ENCODE data around the gene CEP76. TPM values are rescaled to one million over a fixed set of nuclear protein-coding genes. Genes with fewer than 3 reads are reported as not detected.
"Not testable (repeated sequence)": the region's sequence is repeated elsewhere in the genome, so short reads cannot be mapped to it uniquely, and the experiment has no call there.

CEP76 gene
- polyA plus RNA-seq, 2 donors: 2.8 to 4.9 TPM

GRCh38 chr18:12631831-12632477, 70.6 kb downstream of the CEP76 start:
- Histone ChIP-seq H3K4me1 (ENCODE audit: control insufficient read depth in 2 of 2, insufficient read depth in 2 of 2, low read length in 1 of 2) (no peaks in the 10 kb centered on the region), H3K36me3 (ENCODE audit: control insufficient read depth in 2 of 2, insufficient read depth in 2 of 2, low read length in 1 of 2) (no peaks in the 10 kb centered on the region), H3K27me3 (ENCODE audit: control insufficient read depth in 1 of 2, insufficient read depth in 2 of 2, low read length in 2 of 2) (no peaks in the 10 kb centered on the region), H3K4me3 (ENCODE audit: low read depth in 1 of 2, low read length in 2 of 2) (no peak overlapping the region), H3K9me3 (ENCODE audit: control insufficient read depth in 2 of 2, insufficient read depth in 1 of 2, low read depth in 1 of 2, low read length in 1 of 2) (no peaks in the 10 kb centered on the region), H3K27ac (ENCODE audit: low read depth in 2 of 2, low read length in 1 of 2) (no peak overlapping the region)
- 78 to 80% methylated on average over 6 of the region's 6 CpGs for WGBS, 2 donors

- Histone ChIP-seq H3K9me3 (ENCODE audit: control insufficient read depth in 2 of 2, insufficient read depth in 1 of 2, low read depth in 1 of 2, low read length in 1 of 2) (no peaks in the 10 kb centered on the region), H3K4me3 (ENCODE audit: low read depth in 1 of 2, low read length in 2 of 2) (no peak overlapping the region), H3K27me3 (ENCODE audit: control insufficient read depth in 1 of 2, insufficient read depth in 2 of 2, low read length in 2 of 2) (no peaks in the 10 kb centered on the region), H3K27ac (ENCODE audit: low read depth in 2 of 2, low read length in 1 of 2) (no peak overlapping the region), H3K4me1 (ENCODE audit: control insufficient read depth in 2 of 2, insufficient read depth in 2 of 2, low read length in 1 of 2) (no peaks in the 10 kb centered on the region), H3K36me3 (ENCODE audit: control insufficient read depth in 2 of 2, insufficient read depth in 2 of 2, low read length in 1 of 2) (no peaks in the 10 kb centered on the region)
- 90 to 91% methylated on average over 7 of the region's 7 CpGs for WGBS, 2 donors
These were observed 72.4 kb downstream of the CEP76 start for GRCh38 chr18:12630136-12630535.

GRCh38 chr18:12628706-12629702, 73.5 kb downstream of the CEP76 start:
- H3K27me3 ChIP-seq (ENCODE audit: control insufficient read depth in 1 of 2, insufficient read depth in 2 of 2, low read length in 2 of 2): no peaks in the 10 kb centered on the region
- no peak overlapping the region for H3K4me3 ChIP-seq (ENCODE audit: low read depth in 1 of 2, low read length in 2 of 2)
- no peaks in the 10 kb centered on the region for H3K4me1 ChIP-seq (ENCODE audit: control insufficient read depth in 2 of 2, insufficient read depth in 2 of 2, low read length in 1 of 2)
- no peaks in the 10 kb centered on the region for H3K36me3 ChIP-seq (ENCODE audit: control insufficient read depth in 2 of 2, insufficient read depth in 2 of 2, low read length in 1 of 2)
- H3K9me3 ChIP-seq (ENCODE audit: control insufficient read depth in 2 of 2, insufficient read depth in 1 of 2, low read depth in 1 of 2, low read length in 1 of 2): no peaks in the 10 kb centered on the region
- 45 to 68% methylated on average over 4 of the region's 4 CpGs for WGBS, 2 donors
- no peak overlapping the region for H3K27ac ChIP-seq (ENCODE audit: low read depth in 2 of 2, low read length in 1 of 2)

- H3K4me1 ChIP-seq (ENCODE audit: control insufficient read depth in 2 of 2, insufficient read depth in 2 of 2, low read length in 1 of 2); H3K27ac ChIP-seq (ENCODE audit: low read depth in 2 of 2, low read length in 1 of 2); H3K36me3 ChIP-seq (ENCODE audit: control insufficient read depth in 2 of 2, insufficient read depth in 2 of 2, low read length in 1 of 2); H3K4me3 ChIP-seq (ENCODE audit: low read depth in 1 of 2, low read length in 2 of 2); H3K9me3 ChIP-seq (ENCODE audit: control insufficient read depth in 2 of 2, insufficient read depth in 1 of 2, low read depth in 1 of 2, low read length in 1 of 2); H3K27me3 ChIP-seq (ENCODE audit: control insufficient read depth in 1 of 2, insufficient read depth in 2 of 2, low read length in 2 of 2): not testable (repeated sequence)
- 89 to 95% methylated on average over 3 of the region's 3 CpGs for WGBS, 2 donors
These were observed 75.3 kb downstream of the CEP76 start for GRCh38 chr18:12627199-12627598.

- 93 to 94% methylated on average over 4 of the region's 4 CpGs for WGBS, 2 donors
- no peaks in the 10 kb centered on the region for H3K9me3 ChIP-seq (ENCODE audit: control insufficient read depth in 2 of 2, insufficient read depth in 1 of 2, low read depth in 1 of 2, low read length in 1 of 2)
- H3K27me3 ChIP-seq (ENCODE audit: control insufficient read depth in 1 of 2, insufficient read depth in 2 of 2, low read length in 2 of 2): no peaks in the 10 kb centered on the region
- no peaks in the 10 kb centered on the region for H3K4me1 ChIP-seq (ENCODE audit: control insufficient read depth in 2 of 2, insufficient read depth in 2 of 2, low read length in 1 of 2)
- no peak overlapping the region for H3K4me3 ChIP-seq (ENCODE audit: low read depth in 1 of 2, low read length in 2 of 2)
- no peaks in the 10 kb centered on the region for H3K36me3 ChIP-seq (ENCODE audit: control insufficient read depth in 2 of 2, insufficient read depth in 2 of 2, low read length in 1 of 2)
- no peak overlapping the region for H3K27ac ChIP-seq (ENCODE audit: low read depth in 2 of 2, low read length in 1 of 2)
These were observed 77.3 kb downstream of the CEP76 start for GRCh38 chr18:12625241-12625640.

Other genes with a start within 250 kb of the CEP76 start
- gene SPIRE1, start 44.6 kb downstream of the CEP76 start, polyA plus RNA-seq: 1 to 10 TPM; 4.7 to 5.0 TPM
- 10 to 100 TPM; 66.6 to 76.6 TPM for gene PSMG2, start 319 bp upstream of the CEP76 start, polyA plus RNA-seq
- 10 to 100 TPM; 18.9 to 20.7 TPM for gene PTPN2, start 181.5 kb upstream of the CEP76 start, polyA plus RNA-seq
- 10 to 100 TPM; 19.3 to 20.0 TPM for gene SEH1L, start 245.3 kb upstream of the CEP76 start, polyA plus RNA-seq